Measurements from ENCODE around the gene PADI2.

The PADI2 gene

GRCh38 chr1:17112076-17112475 lies 7.2 kb downstream of the PADI2 start:
- DNase-seq, result no peak

GRCh38 chr1:17110555-17110926 lies 8.7 kb downstream of the PADI2 start:
- no peak for DNase-seq

- DNase-seq, result no peak
Observed at GRCh38 chr1:17109892-17110554, 9.2 kb downstream of the PADI2 start.

GRCh38 chr1:17108786-17109185 lies 10.5 kb downstream of the PADI2 start:
- DNase-seq, result no peak

- no peak for DNase-seq
Observed at GRCh38 chr1:17108360-17108759, 10.9 kb downstream of the PADI2 start.

GRCh38 chr1:17104782-17105181 lies 14.5 kb downstream of the PADI2 start:
- no peak for DNase-seq

- DNase-seq, result no peak
Observed at GRCh38 chr1:17102232-17102631, 17.0 kb downstream of the PADI2 start.

GRCh38 chr1:17101261-17101660 lies 18.0 kb downstream of the PADI2 start:
- peak in 1 of 2 experiments; percentile 49 for DNase-seq

GRCh38 chr1:17099616-17100340 lies 19.5 kb downstream of the PADI2 start:
- no peak for DNase-seq

- no peak for DNase-seq
Observed at GRCh38 chr1:17098446-17099317, 20.6 kb downstream of the PADI2 start.

- DNase-seq, result no peak
Observed at GRCh38 chr1:17097787-17098186, 21.5 kb downstream of the PADI2 start.

GRCh38 chr1:17097147-17097546 lies 22.1 kb downstream of the PADI2 start:
- DNase-seq, result no peak

- DNase-seq, result no peak
Observed at GRCh38 chr1:17096584-17096983, 22.7 kb downstream of the PADI2 start.

GRCh38 chr1:17095141-17095540 lies 24.1 kb downstream of the PADI2 start:
- DNase-seq, result no peak

GRCh38 chr1:17094664-17095063 lies 24.6 kb downstream of the PADI2 start:
- no peak for DNase-seq

- DNase-seq, result no peak
Observed at GRCh38 chr1:17093822-17094393, 25.3 kb downstream of the PADI2 start.

- no peak for DNase-seq
Observed at GRCh38 chr1:17091252-17091651, 28.0 kb downstream of the PADI2 start.

GRCh38 chr1:17089506-17089905 lies 29.7 kb downstream of the PADI2 start:
- no peak for DNase-seq

- DNase-seq, result no peak
Observed at GRCh38 chr1:17086751-17087150, 32.5 kb downstream of the PADI2 start.

GRCh38 chr1:17084787-17085186 lies 34.5 kb downstream of the PADI2 start:
- no peak for DNase-seq

GRCh38 chr1:17082761-17083160 lies 36.5 kb downstream of the PADI2 start:
- DNase-seq, result no peak

GRCh38 chr1:17081439-17081838 lies 37.8 kb downstream of the PADI2 start:
- no peak for DNase-seq

- DNase-seq, result no peak
Observed at GRCh38 chr1:17080880-17081279, 38.4 kb downstream of the PADI2 start.
